GM23338 (cell line): Measurements from ENCODE around the gene MYO1C.

Source experiments
- CREB1 ChIP-seq: fragments of 250-450 bp; sonication (Bioruptor Pico); IDR thresholded peaks from 2 replicates; pipeline ENCODE4 v1.5.0; 2020; ENCODE audit warnings: low read depth, mild to moderate bottlenecking, moderate library complexity
- TF ChIP-seq, protein P1 (sequence below), 2 experiments: fragments of 200-600 bp in 1 of 2; sonication (generic) in 1 of 2; conservative IDR thresholded peaks; 2 replicates each; pipeline versions ENCODE4 v1.5.1 to v1.6.1; 2016 to 2017; ENCODE audit warnings: antibody characterized with exemption in 2 of 2, low read depth in 2 of 2, mild to moderate bottlenecking in 2 of 2, moderate library complexity in 1 of 2

DNA sequence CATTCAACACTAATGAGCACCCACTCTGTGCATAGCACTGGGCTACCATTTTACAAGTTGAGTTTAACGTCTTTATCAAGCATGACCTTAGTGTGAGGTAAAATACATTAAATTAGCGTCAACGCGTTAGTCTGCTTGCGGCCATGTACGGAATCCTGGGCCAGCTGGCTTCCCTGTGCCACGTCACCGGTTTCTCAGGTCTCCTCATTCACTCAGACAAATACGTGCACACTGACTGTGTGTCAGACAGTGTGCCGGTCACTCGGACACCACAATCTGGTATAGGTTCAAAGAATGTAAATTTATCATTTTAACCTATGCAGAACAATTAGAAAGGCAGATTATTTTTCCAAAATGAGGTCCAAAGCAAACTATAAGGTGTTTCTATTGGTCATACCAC, 71.0 kb downstream of the MYO1C start:
- TF ChIP-seq, protein P1, sequence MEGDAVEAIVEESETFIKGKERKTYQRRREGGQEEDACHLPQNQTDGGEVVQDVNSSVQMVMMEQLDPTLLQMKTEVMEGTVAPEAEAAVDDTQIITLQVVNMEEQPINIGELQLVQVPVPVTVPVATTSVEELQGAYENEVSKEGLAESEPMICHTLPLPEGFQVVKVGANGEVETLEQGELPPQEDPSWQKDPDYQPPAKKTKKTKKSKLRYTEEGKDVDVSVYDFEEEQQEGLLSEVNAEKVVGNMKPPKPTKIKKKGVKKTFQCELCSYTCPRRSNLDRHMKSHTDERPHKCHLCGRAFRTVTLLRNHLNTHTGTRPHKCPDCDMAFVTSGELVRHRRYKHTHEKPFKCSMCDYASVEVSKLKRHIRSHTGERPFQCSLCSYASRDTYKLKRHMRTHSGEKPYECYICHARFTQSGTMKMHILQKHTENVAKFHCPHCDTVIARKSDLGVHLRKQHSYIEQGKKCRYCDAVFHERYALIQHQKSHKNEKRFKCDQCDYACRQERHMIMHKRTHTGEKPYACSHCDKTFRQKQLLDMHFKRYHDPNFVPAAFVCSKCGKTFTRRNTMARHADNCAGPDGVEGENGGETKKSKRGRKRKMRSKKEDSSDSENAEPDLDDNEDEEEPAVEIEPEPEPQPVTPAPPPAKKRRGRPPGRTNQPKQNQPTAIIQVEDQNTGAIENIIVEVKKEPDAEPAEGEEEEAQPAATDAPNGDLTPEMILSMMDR (conservative IDR thresholded peaks at IDR 0.05; ENCODE audit: low read depth in 2 of 2): no peak
- no peak for TF ChIP-seq CREB1 (CRISPR knock-in tag)
